HEK293 (cell line): ENCODE data around the gene CPNE5.

Source experiments
- CTCF ChIA-PET: fragments of 350-600 bp; formaldehyde crosslinking; extraction: SDS; loops from one replicate; lab custom pipeline; 2021; ENCODE audit warnings: antibody characterized with exemption; lab: Yijun Ruan, JAX
- POLR2A ChIA-PET: fragments of 300-600 bp; formaldehyde crosslinking; extraction: SDS; loops from one replicate; lab custom pipeline; 2020; ENCODE audit warnings: antibody characterized with exemption, inconsistent platforms; lab: Yijun Ruan, JAX
- H3K27ac ChIP-seq: fragments of 200-500 bp; sonication (Bioruptor generic); 2 replicates; pipeline ENCODE4 v1.5.1; 2014; ENCODE audit warnings: low read depth, low read length, control low read depth, inconsistent platforms; ENCODE audit errors: extremely low read depth
- H3K36me3 ChIP-seq, 2 experiments: fragments of 200-500 bp in 1 of 2; sonication (Bioruptor generic) in 1 of 2; 1 replicate in 1 of 2; 2 replicates in 1 of 2; pipeline ENCODE4 v1.5.1; 2014 to 2017; ENCODE audit warnings: inconsistent platforms in 2 of 2, low read length in 2 of 2; ENCODE audit not compliant: control insufficient read depth in 2 of 2, insufficient read depth in 1 of 2
- H3K4me1 ChIP-seq: fragments of 200-500 bp; sonication (Bioruptor generic); 2 replicates; pipeline ENCODE4 v1.5.1; 2014; ENCODE audit warnings: mild to moderate bottlenecking, low read length, inconsistent platforms; ENCODE audit not compliant: control insufficient read depth, insufficient read depth
- H3K4me3 ChIP-seq: 2 replicates; pipeline ENCODE4 v1.5.1; 2011; ENCODE audit warnings: low read depth, mild to moderate bottlenecking, control low read depth, low read length, moderate library complexity
- H3K9me3 ChIP-seq: fragments of 200-500 bp; sonication (Bioruptor generic); 2 replicates; pipeline ENCODE4 v1.5.1; 2014; ENCODE audit warnings: low read depth, low read length, inconsistent platforms; ENCODE audit not compliant: control insufficient read depth, insufficient read depth
- GLIS1 ChIP-seq: fragments of 450-650 bp; formaldehyde crosslinking; IDR thresholded peaks from 2 replicates; pipeline ENCODE4 v1.5.1; 2016; ENCODE audit warnings: missing biosample characterization, missing genetic modification characterization
- SP2 ChIP-seq: fragments of 450-650 bp; formaldehyde crosslinking; IDR thresholded peaks from 2 replicates; pipeline ENCODE4 v1.5.1; 2016; ENCODE audit warnings: missing biosample characterization, missing genetic modification characterization
- YY1 ChIP-seq: fragments of 450-650 bp; formaldehyde crosslinking; IDR thresholded peaks from 2 replicates; pipeline ENCODE4 v1.5.1; 2018; ENCODE audit warnings: missing biosample characterization, missing genetic modification characterization
- YY2 ChIP-seq: fragments of 450-650 bp; formaldehyde crosslinking; IDR thresholded peaks from 2 replicates; pipeline ENCODE4 v1.5.1; 2016; ENCODE audit warnings: missing biosample characterization, missing genetic modification characterization
- ZBTB20 ChIP-seq: fragments of 450-650 bp; formaldehyde crosslinking; IDR thresholded peaks from 2 replicates; pipeline ENCODE4 v1.5.1; 2016; ENCODE audit warnings: missing biosample characterization, missing genetic modification characterization
- ZBTB48 ChIP-seq: fragments of 450-650 bp; formaldehyde crosslinking; IDR thresholded peaks from 2 replicates; pipeline ENCODE4 v1.5.1; 2016; ENCODE audit warnings: missing biosample characterization, missing genetic modification characterization
- ZFP69B ChIP-seq: fragments of 450-650 bp; formaldehyde crosslinking; IDR thresholded peaks from 2 replicates; pipeline ENCODE4 v1.5.1; 2016; ENCODE audit warnings: missing biosample characterization, missing genetic modification characterization
- ZNF221 ChIP-seq: fragments of 450-650 bp; formaldehyde crosslinking; IDR thresholded peaks from 2 replicates; pipeline ENCODE4 v1.5.1; 2017; ENCODE audit warnings: missing biosample characterization, missing genetic modification characterization, borderline replicate concordance
- ZNF280C ChIP-seq: fragments of 450-650 bp; formaldehyde crosslinking; IDR thresholded peaks from 2 replicates; pipeline ENCODE4 v1.5.1; 2016; ENCODE audit warnings: missing biosample characterization, missing genetic modification characterization
- ZNF449 ChIP-seq: fragments of 450-650 bp; formaldehyde crosslinking; IDR thresholded peaks from 2 replicates; pipeline ENCODE4 v1.5.1; 2017; ENCODE audit warnings: missing biosample characterization, mild to moderate bottlenecking, missing genetic modification characterization, moderate library complexity
- ZNF544 ChIP-seq: fragments of 450-650 bp; formaldehyde crosslinking; IDR thresholded peaks from 2 replicates; pipeline ENCODE4 v1.5.0; 2017; ENCODE audit warnings: missing biosample characterization, missing genetic modification characterization
- ZNF548 ChIP-seq: fragments of 450-650 bp; formaldehyde crosslinking; IDR thresholded peaks from 2 replicates; pipeline ENCODE4 v1.5.1; 2016; ENCODE audit warnings: missing biosample characterization, missing genetic modification characterization
- ZNF629 ChIP-seq: fragments of 450-650 bp; formaldehyde crosslinking; IDR thresholded peaks from 2 replicates; pipeline ENCODE4 v1.5.1; 2017; ENCODE audit warnings: missing biosample characterization, missing genetic modification characterization
- ZNF658 ChIP-seq: fragments of 450-650 bp; formaldehyde crosslinking; IDR thresholded peaks from 2 replicates; pipeline ENCODE4; 2016; ENCODE audit warnings: missing biosample characterization, missing genetic modification characterization
- ZNF791 ChIP-seq: fragments of 450-650 bp; formaldehyde crosslinking; IDR thresholded peaks from 2 replicates; pipeline ENCODE4 v1.5.1; 2016; ENCODE audit warnings: missing biosample characterization, missing genetic modification characterization
- TF ChIP-seq, protein P1 (sequence below): fragments of 450-650 bp; formaldehyde crosslinking; IDR thresholded peaks from 2 replicates; pipeline ENCODE4 v1.5.1; 2017; ENCODE audit warnings: missing biosample characterization, missing genetic modification characterization

CPNE5 gene

GRCh38 chr6:36805917-36806316 is 33.3 kb downstream of the CPNE5 start:
- Histone ChIP-seq H3K4me3 (no peak overlapping the region), H3K36me3 (no peaks in the 10 kb centered on the region), H3K4me1 (peaks cover 3% of the 10 kb centered on the region; the same call in 1 of the 2 replicates), H3K9me3 (no peaks in the 10 kb centered on the region), H3K27ac (no peak overlapping the region)
- TF ChIP-seq ZNF548 (tag by site-specific recombination), result no peak
- TF ChIP-seq, protein P1, sequence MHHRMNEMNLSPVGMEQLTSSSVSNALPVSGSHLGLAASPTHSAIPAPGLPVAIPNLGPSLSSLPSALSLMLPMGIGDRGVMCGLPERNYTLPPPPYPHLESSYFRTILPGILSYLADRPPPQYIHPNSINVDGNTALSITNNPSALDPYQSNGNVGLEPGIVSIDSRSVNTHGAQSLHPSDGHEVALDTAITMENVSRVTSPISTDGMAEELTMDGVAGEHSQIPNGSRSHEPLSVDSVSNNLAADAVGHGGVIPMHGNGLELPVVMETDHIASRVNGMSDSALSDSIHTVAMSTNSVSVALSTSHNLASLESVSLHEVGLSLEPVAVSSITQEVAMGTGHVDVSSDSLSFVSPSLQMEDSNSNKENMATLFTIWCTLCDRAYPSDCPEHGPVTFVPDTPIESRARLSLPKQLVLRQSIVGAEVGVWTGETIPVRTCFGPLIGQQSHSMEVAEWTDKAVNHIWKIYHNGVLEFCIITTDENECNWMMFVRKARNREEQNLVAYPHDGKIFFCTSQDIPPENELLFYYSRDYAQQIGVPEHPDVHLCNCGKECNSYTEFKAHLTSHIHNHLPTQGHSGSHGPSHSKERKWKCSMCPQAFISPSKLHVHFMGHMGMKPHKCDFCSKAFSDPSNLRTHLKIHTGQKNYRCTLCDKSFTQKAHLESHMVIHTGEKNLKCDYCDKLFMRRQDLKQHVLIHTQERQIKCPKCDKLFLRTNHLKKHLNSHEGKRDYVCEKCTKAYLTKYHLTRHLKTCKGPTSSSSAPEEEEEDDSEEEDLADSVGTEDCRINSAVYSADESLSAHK (tag by site-specific recombination), result peak; percentile 2; the same call in 1 of the 2 replicates
- TF ChIP-seq ZNF221 (tag by site-specific recombination), result no peak
- TF ChIP-seq ZNF449 (tag by site-specific recombination), result peak; percentile 84
- CTCF ChIA-PET, result interaction anchor here (1.2 to 1.6 kb wide), 2 partner anchors 40 to 45 kb away, joined by 5 to 6 read pairs; no protein-coding TSS in a partner anchor
- POLR2A ChIA-PET, result no interaction called here

DNA sequence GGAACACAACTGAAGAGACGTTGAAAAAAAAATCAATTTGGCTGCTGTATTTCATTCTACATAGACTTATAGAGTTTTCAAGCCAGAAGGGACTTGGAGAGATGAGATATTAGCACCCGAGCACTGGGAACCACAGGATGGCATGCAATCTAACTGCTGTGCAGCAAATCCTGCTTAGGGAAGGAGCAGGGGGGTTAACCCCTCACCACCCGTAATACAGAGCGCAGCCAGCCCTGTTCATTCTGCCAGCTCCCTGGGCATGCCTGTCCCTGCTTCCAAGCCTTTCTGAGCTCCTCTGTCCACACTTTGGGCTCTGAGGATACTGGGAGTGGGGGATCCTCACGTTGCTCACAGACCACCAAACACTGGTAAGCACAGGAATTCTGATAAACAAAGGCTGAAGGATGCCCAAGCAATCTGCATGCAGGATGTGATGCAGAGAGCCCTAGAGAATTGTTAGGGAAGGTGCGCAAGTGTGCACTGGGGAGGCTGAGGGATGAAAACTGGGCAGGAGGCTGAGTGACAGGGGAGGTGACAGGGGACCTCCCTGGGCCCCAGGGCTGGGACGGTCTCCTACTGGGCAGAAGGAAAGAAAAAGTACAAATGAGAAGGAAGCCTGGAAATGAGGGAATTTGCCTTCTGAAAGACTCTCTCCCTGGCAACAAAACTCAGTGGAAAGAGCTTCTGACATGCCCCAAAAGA is 34.0 kb downstream of the CPNE5 start:
- Histone ChIP-seq H3K36me3 (no peaks in the 10 kb centered on the region), H3K9me3 (no peaks in the 10 kb centered on the region), H3K27ac (no peak overlapping the region), H3K4me3 (no peak overlapping the region), H3K4me1 (peaks cover 3% of the 10 kb centered on the region; the same call in 1 of the 2 replicates)
- POLR2A ChIA-PET, result no interaction called here
- CTCF ChIA-PET, result interaction anchor here (1.6 kb wide), 1 partner anchor 46 kb away, joined by 6 read pairs; no protein-coding TSS in a partner anchor
- TF ChIP-seq ZFP69B, result no peak
- no peak for TF ChIP-seq ZNF544 (tag by site-specific recombination)
- peak; percentile 83 for TF ChIP-seq ZBTB48
- no peak for TF ChIP-seq YY1
- no peak for TF ChIP-seq ZNF658 (tag by site-specific recombination)
- TF ChIP-seq GLIS1 (tag by site-specific recombination), result peak; percentile 73
- peak; percentile 55 for TF ChIP-seq ZBTB20 (tag by site-specific recombination)
- no peak for TF ChIP-seq SP2 (tag by site-specific recombination)
- TF ChIP-seq ZNF280C (tag by site-specific recombination), result no peak

GRCh38 chr6:36804563-36804962 is 34.7 kb downstream of the CPNE5 start:
- POLR2A ChIA-PET, result no interaction called here

More at GRCh38 chr6:36804563-36804962, 34.7 kb downstream of the CPNE5 start:
- CTCF ChIA-PET, result interaction anchor here (0.5 to 0.6 kb wide), 2 partner anchors 58 to 262 kb away, joined by 3 read pairs; no protein-coding TSS in a partner anchor
- Histone ChIP-seq H3K9me3 (no peaks in the 10 kb centered on the region), H3K4me3 (no peak overlapping the region), H3K27ac (no peak overlapping the region), H3K36me3 (no peaks in the 10 kb centered on the region), H3K4me1 (peaks cover 3% of the 10 kb centered on the region; the same call in 1 of the 2 replicates)
- TF ChIP-seq YY2, result no peak
- TF ChIP-seq ZNF791 (tag by site-specific recombination), result no peak
- TF ChIP-seq ZNF629 (tag by site-specific recombination), result no peak
